Stomach (tissue), 4 donors: ENCODE results near the gene VIPR2.

Experiments used
- POLR2A ChIP-seq, 4 donors: fragments of 450-650 bp; IDR thresholded peaks; one replicate each; pipeline ENCODE4 v1.6.1; 2016; ENCODE audit warnings: antibody characterized with exemption in 4 of 4, control low read depth in 2 of 4, mild to moderate bottlenecking in 1 of 4, moderate library complexity in 1 of 4
- TF ChIP-seq, protein P1 (sequence below), 7 experiments: fragments of 450-650 bp in 4 of 7; fragments of 200-600 bp in 3 of 7; sonication (generic) in 3 of 7; IDR thresholded peaks; one replicate each; pipeline ENCODE4 v1.5.1; 2016 to 2019; ENCODE audit warnings: antibody characterized with exemption in 7 of 7, control low read depth in 2 of 7, mild to moderate bottlenecking in 1 of 7

DNA sequence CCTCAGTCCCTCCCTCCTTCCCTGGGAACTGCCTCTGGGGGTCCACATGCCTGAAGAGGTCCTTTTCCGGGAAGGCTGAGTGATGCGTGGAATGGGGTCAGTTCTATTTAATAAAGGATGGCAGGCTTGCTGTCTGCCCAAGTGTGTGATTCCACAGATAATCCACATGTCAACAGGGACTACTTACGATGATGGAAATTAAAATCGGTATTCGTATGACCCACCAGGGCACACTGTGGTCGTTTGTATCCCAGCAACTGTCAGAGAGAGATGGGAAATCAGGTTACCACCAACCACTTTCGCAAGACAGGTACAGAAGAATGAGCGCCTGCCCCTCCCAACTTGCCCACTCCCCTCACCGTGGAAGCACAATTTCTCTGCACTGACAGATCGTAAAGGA lies 110.3 kb downstream of the VIPR2 start:
- TF ChIP-seq, protein P1, sequence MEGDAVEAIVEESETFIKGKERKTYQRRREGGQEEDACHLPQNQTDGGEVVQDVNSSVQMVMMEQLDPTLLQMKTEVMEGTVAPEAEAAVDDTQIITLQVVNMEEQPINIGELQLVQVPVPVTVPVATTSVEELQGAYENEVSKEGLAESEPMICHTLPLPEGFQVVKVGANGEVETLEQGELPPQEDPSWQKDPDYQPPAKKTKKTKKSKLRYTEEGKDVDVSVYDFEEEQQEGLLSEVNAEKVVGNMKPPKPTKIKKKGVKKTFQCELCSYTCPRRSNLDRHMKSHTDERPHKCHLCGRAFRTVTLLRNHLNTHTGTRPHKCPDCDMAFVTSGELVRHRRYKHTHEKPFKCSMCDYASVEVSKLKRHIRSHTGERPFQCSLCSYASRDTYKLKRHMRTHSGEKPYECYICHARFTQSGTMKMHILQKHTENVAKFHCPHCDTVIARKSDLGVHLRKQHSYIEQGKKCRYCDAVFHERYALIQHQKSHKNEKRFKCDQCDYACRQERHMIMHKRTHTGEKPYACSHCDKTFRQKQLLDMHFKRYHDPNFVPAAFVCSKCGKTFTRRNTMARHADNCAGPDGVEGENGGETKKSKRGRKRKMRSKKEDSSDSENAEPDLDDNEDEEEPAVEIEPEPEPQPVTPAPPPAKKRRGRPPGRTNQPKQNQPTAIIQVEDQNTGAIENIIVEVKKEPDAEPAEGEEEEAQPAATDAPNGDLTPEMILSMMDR (IDR thresholded peaks at IDR 0.05), result no peak
- no peak for TF ChIP-seq POLR2A (IDR thresholded peaks at IDR 0.05)
